Endothelial cell of umbilical vein (primary cell): Measurements from ENCODE around the gene KATNB1. TPM values are rescaled to one million over a fixed set of nuclear protein-coding genes. Genes with fewer than 3 reads are reported as not detected.

Experiments
- BruUV-seq: library from RNA; stranded (reverse); fragments of 400-500 nt; replicated peaks from 2 replicates; lab custom pipeline; 2021; lab: Mats Ljungman, UMichigan
- CTCF ChIA-PET: fragments of 300-600, 350-600 bp; sonication (Branson Sonifier 250); formaldehyde crosslinking; loops from one replicate; lab custom pipeline; 2021; ENCODE audit warnings: antibody characterized with exemption, inconsistent platforms; lab: Charles Lee
- POLR2A ChIA-PET: fragments of 300-600, 350-600 bp; sonication (Branson Sonifier 250); formaldehyde crosslinking; loops from one replicate; lab custom pipeline; 2021; ENCODE audit warnings: antibody characterized with exemption, inconsistent platforms; lab: Charles Lee
- DNase-seq: peaks from one replicate; pipeline ENCODE4 v3.0.0-alpha.2; 2011; ENCODE audit warnings: low read depth, low spot score
- FAIRE-seq: peaks from 2 replicates; lab custom pipeline; 2011; peaks lifted over from hg19 to GRCh38; lab: Jason Lieb, UNC
- H2AFZ ChIP-seq: 2 replicates; pipeline ENCODE4 v1.6.0; 2012; ENCODE audit warnings: low read depth, low read length, control low read depth, inconsistent platforms
- H3K27ac ChIP-seq: 2 replicates; pipeline ENCODE4 v1.5.1; 2011; ENCODE audit warnings: low read depth, mild to moderate bottlenecking, control low read depth, low read length, moderate library complexity; ENCODE audit not compliant: insufficient read depth
- H3K27me3 ChIP-seq, 2 experiments: 2 replicates each; pipeline versions ENCODE4 v1.6.0 to v1.6.1; 2011; ENCODE audit warnings: low read length in 2 of 2, mixed read lengths in 1 of 2; ENCODE audit not compliant: control insufficient read depth in 2 of 2, insufficient read depth in 2 of 2
- H3K36me3 ChIP-seq, 2 experiments: 2 replicates in 1 of 2; 3 replicates in 1 of 2; pipeline ENCODE4 v1.5.1; 2011; ENCODE audit warnings: low read length in 2 of 2, mild to moderate bottlenecking in 1 of 2, moderate library complexity in 1 of 2; ENCODE audit not compliant: control insufficient read depth in 2 of 2, insufficient read depth in 2 of 2; ENCODE audit errors: extremely low read depth in 1 of 2
- H3K4me1 ChIP-seq: 3 replicates; pipeline ENCODE4 v1.5.1; 2011; ENCODE audit warnings: mild to moderate bottlenecking, low read length; ENCODE audit not compliant: control insufficient read depth, insufficient read depth; ENCODE audit errors: extremely low read depth
- H3K4me2 ChIP-seq: 2 replicates; pipeline ENCODE4 v1.6.1; 2011; ENCODE audit warnings: low read length, control low read depth, mixed read lengths; ENCODE audit not compliant: insufficient read depth
- H3K4me3 ChIP-seq, 3 experiments: fragments of 200-600 bp in 1 of 3; sonication (generic), shearing (Covaris generic) in 1 of 3; replicated peaks in 1 of 3; 2 replicates each; pipeline ENCODE4 v1.5.1; 2011 to 2016; ENCODE audit warnings: control low read depth in 3 of 3, low read length in 3 of 3, mild to moderate bottlenecking in 2 of 3, inconsistent platforms in 1 of 3, low read depth in 1 of 3, moderate library complexity in 1 of 3; ENCODE audit not compliant: insufficient read depth in 1 of 3
- H3K79me2 ChIP-seq: 2 replicates; pipeline ENCODE4 v1.6.0; 2012; ENCODE audit warnings: low read length, inconsistent platforms; ENCODE audit not compliant: control insufficient read depth, insufficient read depth
- H3K9ac ChIP-seq: replicated peaks from 2 replicates; pipeline ENCODE3; 2011; ENCODE audit warnings: low read length, control low read depth; ENCODE audit not compliant: insufficient read depth; ENCODE audit errors: extremely low read depth
- H3K9me1 ChIP-seq: replicated peaks from 3 replicates; pipeline ENCODE4 v1.6.0; 2011; ENCODE audit warnings: mild to moderate bottlenecking, low read length; ENCODE audit not compliant: control insufficient read depth, insufficient read depth; ENCODE audit errors: extremely low read depth
- H3K9me3 ChIP-seq: replicated peaks from 2 replicates; pipeline ENCODE4 v1.5.1; 2012; ENCODE audit warnings: low read length, inconsistent platforms; ENCODE audit not compliant: control insufficient read depth, insufficient read depth
- H4K20me1 ChIP-seq: replicated peaks from 2 replicates; pipeline ENCODE3; 2011; ENCODE audit warnings: mild to moderate bottlenecking, low read length; ENCODE audit not compliant: control insufficient read depth, insufficient read depth; ENCODE audit errors: extremely low read depth
- CTCF ChIP-seq, 2 donors: IDR thresholded peaks; 1 replicate in 1 of 2; 2 replicates in 1 of 2; pipeline ENCODE4 v1.5.1; 2011; ENCODE audit warnings: low read length in 2 of 2, mild to moderate bottlenecking in 2 of 2, moderate library complexity in 2 of 2, control low read depth in 1 of 2, inconsistent platforms in 1 of 2, low read depth in 1 of 2; ENCODE audit not compliant: insufficient read depth in 1 of 2; ENCODE audit errors: extremely low read depth in 1 of 2
- EZH2 ChIP-seq: IDR thresholded peaks from 2 replicates; pipeline ENCODE4 v1.6.1; 2012; ENCODE audit warnings: borderline replicate concordance, low read depth, mild to moderate bottlenecking, moderate library complexity, low read length, inconsistent platforms; ENCODE audit not compliant: severe bottlenecking
- FOS ChIP-seq: IDR thresholded peaks from 2 replicates; pipeline ENCODE4 v1.6.1; 2011; ENCODE audit warnings: mild to moderate bottlenecking, low read length, moderate library complexity, borderline replicate concordance; ENCODE audit not compliant: insufficient read depth
- GATA2 ChIP-seq: IDR thresholded peaks from 2 replicates; pipeline ENCODE4 v1.7.0; 2011; ENCODE audit warnings: low read depth, mild to moderate bottlenecking, moderate library complexity, mixed read lengths, low read length; ENCODE audit not compliant: insufficient read length, insufficient read depth
- JUN ChIP-seq: IDR thresholded peaks from 2 replicates; pipeline ENCODE4 v1.6.1; 2011; ENCODE audit warnings: borderline replicate concordance, low read depth; ENCODE audit not compliant: insufficient read length, insufficient read depth
- MAX ChIP-seq: IDR thresholded peaks from 2 replicates; pipeline ENCODE4 v1.6.1; 2011; ENCODE audit not compliant: insufficient read depth, insufficient read length
- MYC ChIP-seq: IDR thresholded peaks from one replicate; pipeline ENCODE4 v1.6.1; 2011; ENCODE audit warnings: mild to moderate bottlenecking, low read depth, low read length
- POLR2A ChIP-seq: IDR thresholded peaks from 2 replicates; pipeline ENCODE4 v1.6.1; 2012; ENCODE audit warnings: low read depth, mild to moderate bottlenecking, control low read depth, low read length
- POLR2AphosphoS5 ChIP-seq: IDR thresholded peaks from 2 replicates; pipeline ENCODE4 v1.6.1; 2012; ENCODE audit warnings: low read depth, mild to moderate bottlenecking, control low read depth, low read length, moderate library complexity; ENCODE audit not compliant: insufficient read depth
- dilution Hi-C: fragments of 300-500 bp; cut with MboI; formaldehyde crosslinking; loops from one replicate; pipeline ENCODE4 v1.15.0; 2019; ENCODE audit warnings: low sequenced_read_pairs; ENCODE audit not compliant: extremely low pct_ligation_motif_present
- intact Hi-C: fragments of 100-400 bp; cut with micrococcal nuclease; formaldehyde crosslinking; loops from one replicate; pipeline ENCODE4 v1.10.0; 2022
- polyA plus RNA-seq, 4 experiments: library from polyadenylated mRNA; depleted of rRNA in 3 of 4; stranded (reverse) in 3 of 4; unstranded in 1 of 4; fragments of >200 nt; gene quantifications; 2 replicates each; pipeline versions ENCODE4 v1.2.1 to v1.2.3, GENCODE V29; 2011 to 2012; ENCODE audit warnings: missing spikeins in 1 of 4
- total RNA-seq: library from RNA; stranded (reverse); gene quantifications from 2 replicates; pipeline ENCODE4 v1.2.3, GENCODE V29; 2021

The KATNB1 gene
- total and polyA plus RNA-seq, 2 donors (not counting 3 experiments of a cell fraction or from before 2014, with no cell fraction given): 25.9 to 35.9 TPM

GRCh38 chr16:57748596-57748995 lies 13.0 kb downstream of the KATNB1 start:
- DNase-seq: no peak
- no TSS peak for BruUV-seq
- POLR2A ChIA-PET: no interaction called here
- no peak overlapping the region for H3K4me3 ChIP-seq
- H3K36me3 ChIP-seq: peaks cover 0 to 7% of the 10 kb centered on the region in 2 experiments
- no peak overlapping the region for H2AFZ ChIP-seq
- dilution Hi-C loops (no loop called here), intact Hi-C loops (no loop called here)
- H3K9me3 ChIP-seq: no peaks in the 10 kb centered on the region
- no peak overlapping the region for H3K9ac ChIP-seq
- CTCF ChIA-PET: interaction anchor here (0.7 to 1.7 kb wide), 3 partner anchors 9 to 26 kb away, joined by 3 to 7 read pairs (median 3); no protein-coding TSS in a partner anchor
- FAIRE-seq: no peak
- no peaks in the 10 kb centered on the region for H4K20me1 ChIP-seq
- H3K27ac ChIP-seq: no peak overlapping the region
- H3K79me2 ChIP-seq: no peaks in the 10 kb centered on the region
- TF ChIP-seq JUN (no peak), CTCF (IDR thresholded peaks at IDR 0.05; ENCODE audit: extremely low read depth in 1 of 2, insufficient read depth in 1 of 2, low read depth in 1 of 2, low read length in 2 of 2) (no peak), MAX (no peak), EZH2 (no peak), POLR2AphosphoS5 (no peak), GATA2 (no peak), MYC (no peak), POLR2A (no peak), FOS (no peak)
- no peaks in the 10 kb centered on the region for H3K9me1 ChIP-seq
- H3K4me1 ChIP-seq: no peaks in the 10 kb centered on the region
- no peak overlapping the region for H3K4me2 ChIP-seq
- no peaks in the 10 kb centered on the region for H3K27me3 ChIP-seq
